Parathyroid adenoma (tissue), 2 donors: ENCODE results near the gene RASSF10.
"Not testable (repeated sequence)": the region's sequence is repeated elsewhere in the genome, so short reads cannot be mapped to it uniquely, and the experiment has no call there.

Experiments
- H2AFZ ChIP-seq: fragments of 300-600 bp; sonication (generic); one replicate; pipeline ENCODE4 v1.7.0; 2017; ENCODE audit warnings: antibody characterized with exemption, mild to moderate bottlenecking
- H3K27ac ChIP-seq: fragments of 300-600 bp; sonication (generic); one replicate; pipeline ENCODE4 v1.7.0; 2017
- H3K27me3 ChIP-seq: fragments of 300-600 bp; sonication (generic); one replicate; pipeline ENCODE4 v1.7.0; 2017; ENCODE audit warnings: low read length; ENCODE audit not compliant: control insufficient read depth, insufficient read depth
- H3K36me3 ChIP-seq: fragments of 300-600 bp; sonication (generic); one replicate; pipeline ENCODE4 v1.7.0; 2017; ENCODE audit warnings: low read length; ENCODE audit not compliant: control insufficient read depth, insufficient read depth
- H3K4me1 ChIP-seq: fragments of 300-600 bp; sonication (generic); one replicate; pipeline ENCODE4 v1.7.0; 2017; ENCODE audit warnings: control low read depth
- H3K4me2 ChIP-seq: fragments of 300-600 bp; sonication (generic); one replicate; pipeline ENCODE4 v1.7.0; 2017; ENCODE audit warnings: low read length
- H3K4me3 ChIP-seq: fragments of 300-600 bp; sonication (generic); one replicate; pipeline ENCODE4 v1.7.0; 2017; ENCODE audit warnings: low read depth, low read length
- H3K79me2 ChIP-seq: fragments of 300-600 bp; sonication (generic); one replicate; pipeline ENCODE4 v1.7.0; 2017; ENCODE audit warnings: control low read depth
- H3K9ac ChIP-seq: fragments of 300-600 bp; sonication (generic); one replicate; pipeline ENCODE4 v1.7.0; 2017; ENCODE audit warnings: mild to moderate bottlenecking
- H3K9me3 ChIP-seq: fragments of 300-600 bp; sonication (generic); one replicate; pipeline ENCODE4 v1.7.0; 2017; ENCODE audit warnings: low read length; ENCODE audit not compliant: control insufficient read depth
- CTCF ChIP-seq: fragments of 300-600 bp; sonication (generic); IDR thresholded peaks from one replicate; pipeline ENCODE4 v1.7.0; 2017; ENCODE audit warnings: antibody characterized with exemption, mild to moderate bottlenecking
- donor health status: primary hyperparathyroidism.

Gene RASSF10

GRCh38 chr11:13039126-13039525, 30.0 kb downstream of the RASSF10 start:
- no peaks in the 10 kb centered on the region for H3K79me2 ChIP-seq
- H3K9me3 ChIP-seq, result no peaks in the 10 kb centered on the region
- H3K9ac ChIP-seq, result no peak overlapping the region
- H3K4me1 ChIP-seq, result peaks cover 25% of the 10 kb centered on the region
- H3K4me3 ChIP-seq, result no peak overlapping the region
- no peak overlapping the region for H2AFZ ChIP-seq
- H3K27ac ChIP-seq, result no peak overlapping the region
- H3K4me2 ChIP-seq, result no peak overlapping the region
- TF ChIP-seq CTCF, result no peak
- H3K36me3 ChIP-seq, result no peaks in the 10 kb centered on the region
- no peaks in the 10 kb centered on the region for H3K27me3 ChIP-seq

- H3K4me3 ChIP-seq, result no peak overlapping the region
- H3K9me3 ChIP-seq, result no peaks in the 10 kb centered on the region
- no peak overlapping the region for H3K9ac ChIP-seq
- H3K4me1 ChIP-seq, result peaks cover 28% of the 10 kb centered on the region
- no peak overlapping the region for H3K4me2 ChIP-seq
- H3K27me3 ChIP-seq, result no peaks in the 10 kb centered on the region
- no peak for TF ChIP-seq CTCF
- peak overlapping the region; percentile 18 for H2AFZ ChIP-seq
- H3K27ac ChIP-seq, result peak overlapping the region; percentile 83
- no peaks in the 10 kb centered on the region for H3K79me2 ChIP-seq
- no peaks in the 10 kb centered on the region for H3K36me3 ChIP-seq
Measured at GRCh38 chr11:13040969-13041561, 31.9 kb downstream of the RASSF10 start.

GRCh38 chr11:13042873-13043342, 33.8 kb downstream of the RASSF10 start:
- H3K9me3 ChIP-seq, result no peaks in the 10 kb centered on the region
- no peak overlapping the region for H3K9ac ChIP-seq
- no peak for TF ChIP-seq CTCF
- no peaks in the 10 kb centered on the region for H3K27me3 ChIP-seq
- no peaks in the 10 kb centered on the region for H3K36me3 ChIP-seq
- no peak overlapping the region for H3K4me3 ChIP-seq
- peaks cover 26% of the 10 kb centered on the region for H3K4me1 ChIP-seq
- no peak overlapping the region for H3K4me2 ChIP-seq
- no peaks in the 10 kb centered on the region for H3K79me2 ChIP-seq
- peak overlapping the region; percentile 83 for H3K27ac ChIP-seq
- no peak overlapping the region for H2AFZ ChIP-seq

GRCh38 chr11:13043912-13044628, 35.0 kb downstream of the RASSF10 start:
- Histone ChIP-seq H3K9me3 (no peaks in the 10 kb centered on the region), H3K79me2 (no peaks in the 10 kb centered on the region), H3K4me2 (no peak overlapping the region), H3K36me3 (no peaks in the 10 kb centered on the region), H3K27ac (peak overlapping the region; percentile 83), H2AFZ (peak overlapping the region; percentile 22), H3K4me1 (peaks cover 26% of the 10 kb centered on the region), H3K4me3 (no peak overlapping the region), H3K9ac (no peak overlapping the region), H3K27me3 (no peaks in the 10 kb centered on the region)
- TF ChIP-seq CTCF, result no peak

- H3K36me3 ChIP-seq, H2AFZ ChIP-seq, H3K27ac ChIP-seq, H3K27me3 ChIP-seq, H3K9ac ChIP-seq, H3K4me2 ChIP-seq, H3K4me3 ChIP-seq, H3K9me3 ChIP-seq, H3K79me2 ChIP-seq: not testable (repeated sequence)
- H3K4me1 ChIP-seq, result peaks cover 26% of the 10 kb centered on the region
Measured at GRCh38 chr11:13045089-13045488, 36.0 kb downstream of the RASSF10 start.
